HG03378 (cell line): Measurements from ENCODE around the gene APOL4.
"Not testable (repeated sequence)": the region's sequence is repeated elsewhere in the genome, so short reads cannot be mapped to it uniquely, and the experiment has no call there.

Source experiments
- ATAC-seq: cut with Tn5 transposase; IDR thresholded peaks from one replicate; pipeline ENCODE4 v1.9.1; 2021; ENCODE audit warnings: mild to moderate bottlenecking, moderate library complexity; ENCODE audit not compliant: unreplicated experiment

APOL4 gene

GRCh38 chr22:36156515-36157419, 44.8 kb downstream of the APOL4 start:
- ATAC-seq = no peak

- no peak for ATAC-seq
Observed at GRCh38 chr22:36156119-36156514, 45.5 kb downstream of the APOL4 start.

- no peak for ATAC-seq
Observed at GRCh38 chr22:36155702-36156101, 45.9 kb downstream of the APOL4 start.

GRCh38 chr22:36154423-36154945, 47.1 kb downstream of the APOL4 start:
- no peak for ATAC-seq

- ATAC-seq = no peak
Observed at GRCh38 chr22:36153501-36154422, 47.8 kb downstream of the APOL4 start.

GRCh38 chr22:36152821-36153220, 48.8 kb downstream of the APOL4 start:
- ATAC-seq = not testable (repeated sequence)

- ATAC-seq = no peak
Observed at GRCh38 chr22:36152088-36152487, 49.5 kb downstream of the APOL4 start.

GRCh38 chr22:36151006-36151595, 50.5 kb downstream of the APOL4 start:
- no peak for ATAC-seq

GRCh38 chr22:36149441-36149840, 52.2 kb downstream of the APOL4 start:
- no peak for ATAC-seq

GRCh38 chr22:36148411-36148810, 53.2 kb downstream of the APOL4 start:
- no peak for ATAC-seq

GRCh38 chr22:36147196-36147791, 54.3 kb downstream of the APOL4 start:
- ATAC-seq = no peak

GRCh38 chr22:36145881-36146280, 55.7 kb downstream of the APOL4 start:
- ATAC-seq = no peak

GRCh38 chr22:36144886-36145541, 56.6 kb downstream of the APOL4 start:
- ATAC-seq = no peak

- no peak for ATAC-seq
Observed at GRCh38 chr22:36143956-36144355, 57.7 kb downstream of the APOL4 start.

GRCh38 chr22:36143066-36143815, 58.4 kb downstream of the APOL4 start:
- no peak for ATAC-seq

GRCh38 chr22:36141481-36141880, 60.1 kb downstream of the APOL4 start:
- ATAC-seq = no peak
